COLO829 (cell line): Measurements from ENCODE around the gene CLHC1.
"Not testable (repeated sequence)": the region's sequence is repeated elsewhere in the genome, so short reads cannot be mapped to it uniquely, and the experiment has no call there.

Experiments
- DNase-seq: peaks from one replicate; pipeline ENCODE4 v3.0.0; 2012; ENCODE audit warnings: low spot score

CLHC1 gene

DNA sequence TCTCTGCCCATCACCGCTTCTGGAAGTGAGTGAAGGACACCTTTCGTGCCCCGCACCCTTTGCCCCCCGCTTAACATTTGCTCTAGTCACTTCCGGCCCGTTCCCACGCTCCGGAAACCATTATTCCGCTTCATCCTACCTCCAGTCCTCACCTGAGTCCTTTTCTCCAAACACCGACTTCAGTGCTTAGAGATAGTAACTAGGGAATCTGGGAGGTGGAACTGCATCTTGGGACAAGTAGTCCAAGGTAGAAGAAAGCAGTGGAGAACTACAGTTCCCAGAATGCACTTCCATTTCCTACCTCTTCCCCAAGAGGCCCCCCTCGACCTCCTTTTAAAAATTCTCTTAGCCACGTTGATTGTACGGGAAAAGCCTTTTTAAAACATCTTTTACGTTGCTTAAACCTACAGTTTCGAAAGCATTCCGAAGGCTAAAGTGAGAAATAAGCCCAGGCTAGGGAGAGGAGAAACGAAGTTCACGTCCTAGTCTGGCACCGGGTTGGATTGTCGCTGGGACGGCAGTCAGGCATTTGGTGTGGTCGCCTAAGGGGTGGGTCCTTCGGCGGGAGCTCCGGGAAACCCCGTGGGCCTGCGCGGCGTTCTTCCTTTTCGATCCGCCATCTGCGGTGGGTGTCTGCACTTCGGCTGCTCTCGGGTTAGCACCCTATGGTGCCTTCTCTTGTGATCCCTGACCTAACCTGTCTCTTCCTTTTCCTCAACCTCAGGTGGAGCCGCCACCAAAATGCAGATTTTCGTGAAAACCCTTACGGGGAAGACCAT lies at the start of gene CLHC1, which contains the start of gene RPS27A:
Gene CLHC1 (minus strand): TSS at position 210 of the 779 bp plus-strand sequence. CDS start 9,882 bp downstream, outside the sequence.
Gene RPS27A (plus strand): TSS at position 605 of the 779 bp plus-strand sequence. CDS start 137 bp downstream, at position 742.
- DNase-seq = peak; percentile 93

DNA sequence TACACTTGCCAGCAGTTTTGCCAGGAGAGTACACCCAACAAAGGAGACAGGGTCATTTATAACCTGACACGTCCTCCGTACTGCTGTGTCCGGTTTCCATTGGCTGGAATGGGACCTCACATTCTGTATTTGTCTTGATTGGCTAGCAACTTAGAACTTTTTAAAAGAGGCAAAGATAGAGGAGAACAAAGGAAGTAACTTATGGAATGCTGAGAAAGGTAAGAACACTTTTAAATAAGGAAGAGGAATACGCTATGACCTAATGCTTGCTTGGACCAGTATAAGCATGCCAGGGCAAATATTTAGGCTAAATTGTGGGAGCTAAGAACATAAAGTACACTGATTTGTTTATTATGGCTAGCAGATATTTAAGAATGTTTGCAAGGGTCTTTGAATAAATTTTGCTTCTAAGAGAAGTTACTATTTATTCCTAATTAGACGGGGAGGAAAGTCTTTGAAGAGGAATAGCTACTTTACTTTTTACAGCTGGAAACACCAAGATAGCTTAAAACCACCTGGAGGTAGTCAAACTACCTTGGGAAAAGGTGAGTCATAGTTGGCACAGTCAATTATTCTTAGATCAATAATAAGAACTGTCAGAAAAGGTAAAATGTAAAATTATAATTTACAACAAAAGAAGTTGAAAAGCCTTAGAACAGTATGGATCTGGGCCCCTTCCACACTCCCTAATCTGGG lies 48.9 kb upstream of the CLHC1 start:
- DNase-seq = not testable (repeated sequence)

DNA sequence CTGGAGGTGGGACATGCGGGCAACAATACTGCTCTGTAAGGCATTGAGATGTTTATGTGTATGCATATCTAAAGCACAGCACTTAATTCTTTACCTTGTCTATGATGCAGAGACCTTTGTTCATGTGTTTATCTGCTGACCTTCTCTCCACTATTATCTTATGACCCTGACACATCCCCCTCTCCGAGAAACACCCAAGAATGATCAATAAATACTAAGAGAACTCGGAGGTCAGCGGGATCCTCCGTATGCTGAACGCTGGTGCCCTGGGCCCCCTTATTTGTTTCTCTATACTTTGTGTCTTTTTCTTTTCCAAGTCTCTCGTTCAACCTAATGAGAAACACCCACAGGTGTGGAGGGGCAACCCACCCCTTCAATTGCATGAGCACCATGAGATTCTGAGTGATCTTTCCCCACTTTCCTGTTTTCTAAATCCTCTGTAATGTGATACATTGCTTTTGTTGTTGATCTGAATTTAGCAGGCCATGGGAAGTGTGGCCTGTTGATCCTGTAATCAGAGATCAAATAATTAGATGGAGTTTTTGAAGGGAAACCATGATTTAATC lies 47.8 kb upstream of the CLHC1 start:
- not testable (repeated sequence) for DNase-seq

DNA sequence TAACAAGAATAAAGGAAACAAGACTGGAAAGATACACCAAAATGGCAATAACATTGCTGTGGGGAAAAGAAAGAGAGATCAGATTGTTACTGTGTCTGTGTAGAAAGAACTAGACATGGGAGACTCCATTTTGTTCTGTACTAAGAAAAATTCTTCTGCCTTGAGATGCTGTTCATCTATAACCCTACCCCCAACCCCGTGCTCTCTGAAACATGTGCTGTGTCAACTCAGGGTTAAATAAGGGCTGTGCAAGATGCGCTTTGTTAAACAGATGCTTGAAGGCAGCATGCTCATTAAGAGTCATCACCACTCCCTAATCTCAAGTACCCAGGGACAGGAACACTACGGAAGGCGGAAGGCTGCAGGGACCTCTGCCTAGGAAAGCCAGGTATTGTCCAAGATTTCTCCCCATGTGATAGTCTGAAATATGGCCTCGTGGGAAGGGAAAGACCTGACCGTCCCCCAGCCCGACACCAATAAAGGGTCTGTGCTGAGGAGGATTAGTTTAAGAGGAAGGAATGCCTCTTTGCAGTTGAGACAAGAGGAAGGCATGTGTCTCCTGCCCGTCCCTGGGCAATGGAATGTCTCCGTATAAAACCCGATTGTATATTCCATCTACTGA lies 47.2 kb upstream of the CLHC1 start:
- not testable (repeated sequence) for DNase-seq

DNA sequence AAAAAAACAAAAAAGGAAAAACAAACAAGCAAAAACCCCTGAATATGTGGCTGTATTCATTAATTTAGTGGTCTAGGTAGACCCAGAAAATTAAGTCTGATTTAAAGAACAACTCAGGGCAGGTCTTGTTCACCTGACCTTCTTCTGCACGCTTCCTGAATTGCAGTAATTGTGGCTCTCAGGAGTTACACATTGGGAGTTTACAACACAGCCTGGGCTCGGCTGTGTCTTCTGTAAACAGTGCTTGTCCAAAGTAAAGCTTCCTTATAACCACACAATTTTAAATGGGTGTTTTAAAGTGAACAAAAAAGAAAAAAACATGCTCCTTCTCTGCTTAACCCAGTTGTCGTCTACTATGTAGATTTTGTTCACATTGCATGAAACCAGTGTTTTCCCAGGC lies 45.2 kb upstream of the CLHC1 start:
- no peak for DNase-seq

DNA sequence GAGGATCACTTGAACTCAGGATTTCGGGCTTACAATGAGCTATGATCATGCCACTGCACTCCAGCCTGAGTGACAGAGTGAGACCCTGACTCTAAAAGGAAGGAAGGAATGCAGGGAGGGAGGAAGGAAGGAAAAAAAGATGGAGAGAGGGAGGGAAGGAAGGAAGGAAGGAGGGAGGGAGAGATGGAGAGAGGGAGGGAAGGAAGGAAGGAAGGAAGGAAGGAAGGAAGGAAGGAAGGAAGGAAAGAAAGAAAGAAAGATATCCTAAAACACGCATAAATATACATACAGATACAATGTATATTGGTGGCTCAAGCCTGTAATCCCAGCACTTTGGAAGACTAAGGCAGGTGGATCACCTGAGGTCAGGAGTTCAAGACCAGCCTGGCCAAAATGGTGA lies 42.3 kb upstream of the CLHC1 start:
- not testable (repeated sequence) for DNase-seq

DNA sequence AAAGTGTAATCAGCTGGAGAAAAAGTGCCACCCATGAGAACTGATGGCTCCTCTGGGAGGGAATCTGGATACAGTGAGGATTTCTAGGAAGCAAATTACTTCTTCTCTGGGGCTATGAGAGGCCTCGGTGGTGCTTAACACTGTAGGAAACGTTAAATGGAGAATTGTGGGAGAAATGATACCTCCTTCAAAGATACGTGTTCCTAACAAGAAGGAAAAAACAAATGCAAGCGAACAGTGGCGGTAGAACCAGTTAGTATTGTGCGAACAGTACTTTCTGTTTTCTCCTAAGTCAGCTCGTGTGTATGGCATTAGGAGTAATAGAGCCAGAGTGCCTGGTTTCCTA lies 37.5 kb upstream of the CLHC1 start:
- DNase-seq = no peak

DNA sequence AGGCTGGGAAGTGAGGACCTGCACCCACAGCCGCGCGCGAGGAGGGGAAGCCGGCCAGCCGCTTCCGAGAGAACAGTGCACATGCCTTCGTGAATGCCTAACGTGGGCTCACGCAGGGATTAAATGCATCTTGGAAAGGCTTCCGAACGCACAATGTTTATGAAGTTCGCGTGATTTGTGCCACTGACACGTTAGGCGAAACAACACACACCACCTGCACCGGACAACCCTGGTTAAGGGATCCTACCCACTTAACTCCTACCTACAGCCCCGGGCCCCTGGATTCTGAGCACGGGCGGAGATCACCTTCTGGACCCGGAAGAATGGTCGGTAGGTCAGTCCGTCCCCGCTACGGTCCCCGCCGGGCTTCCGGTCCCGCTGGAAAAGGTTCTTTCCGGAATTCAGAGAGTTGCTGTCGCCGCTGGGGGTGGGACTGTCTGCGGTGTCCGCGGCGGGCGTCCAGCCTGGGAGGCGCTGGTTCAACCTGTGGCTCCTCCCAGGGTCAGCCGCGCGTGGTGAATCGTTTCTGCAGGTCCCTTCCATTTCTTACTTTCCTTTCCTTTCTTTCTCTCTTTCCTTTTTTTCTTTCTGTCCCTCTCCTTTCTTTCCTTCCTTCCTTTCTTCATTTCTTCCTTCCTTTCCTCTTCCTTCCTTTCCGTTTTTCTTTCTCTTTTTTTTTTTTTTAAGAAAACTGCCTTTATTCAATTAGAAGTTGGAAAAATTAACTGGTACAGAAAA lies 37.0 kb upstream of the CLHC1 start, which contains the start of gene MTIF2:
Gene MTIF2 (minus strand): TSS at position 325 of the 738 bp plus-strand sequence. CDS start 5,373 bp downstream, outside the sequence.
- DNase-seq = peak; percentile 87

DNA sequence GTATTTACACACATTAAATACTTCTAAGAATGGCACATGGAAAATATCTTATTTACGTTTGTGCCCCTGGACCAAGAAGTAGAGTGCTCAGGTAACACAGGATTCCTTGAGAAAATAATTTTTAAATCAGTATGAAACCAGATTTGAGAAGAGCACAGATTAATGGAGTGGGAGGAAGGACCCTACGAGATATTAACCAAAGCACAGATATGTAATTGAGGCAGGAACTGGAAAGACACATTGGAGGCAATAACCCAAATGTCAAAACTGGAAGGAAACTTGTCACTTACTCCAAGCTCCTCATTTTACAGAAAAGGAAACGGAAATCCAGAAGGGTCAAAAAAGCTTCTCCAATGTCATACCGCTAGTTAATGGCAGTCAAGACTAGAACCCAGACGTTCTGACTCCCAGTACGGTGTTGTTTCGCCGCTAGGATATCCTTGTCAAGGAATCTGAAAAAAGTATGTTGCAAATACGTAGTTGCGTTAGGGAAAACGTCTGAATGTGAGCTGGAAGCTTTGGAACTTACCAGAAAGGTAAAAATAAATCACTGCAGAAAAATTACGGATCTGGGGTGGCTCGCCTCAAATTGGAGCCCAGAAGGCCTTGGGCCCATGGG lies 36.3 kb upstream of the CLHC1 start:
- DNase-seq = no peak

DNA sequence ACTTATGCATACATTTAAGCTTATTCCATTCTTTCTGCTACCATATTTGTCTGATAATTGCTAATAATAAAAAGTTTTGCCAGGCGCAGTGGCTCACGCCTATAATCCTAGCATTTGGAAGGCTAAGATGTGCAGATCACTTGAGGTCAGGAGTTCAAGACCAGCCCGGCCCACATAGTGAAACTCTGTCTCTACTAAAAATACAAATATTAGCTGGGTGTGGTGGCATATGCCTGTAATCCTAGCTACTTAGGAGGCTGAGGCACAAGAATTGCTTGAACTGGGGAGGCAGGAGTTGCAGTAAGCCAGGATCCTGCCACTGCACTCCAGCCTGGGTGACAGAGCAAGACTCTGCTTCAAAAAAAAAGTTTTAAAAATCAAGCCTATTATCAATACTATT lies 27.5 kb upstream of the CLHC1 start:
- not testable (repeated sequence) for DNase-seq

DNA sequence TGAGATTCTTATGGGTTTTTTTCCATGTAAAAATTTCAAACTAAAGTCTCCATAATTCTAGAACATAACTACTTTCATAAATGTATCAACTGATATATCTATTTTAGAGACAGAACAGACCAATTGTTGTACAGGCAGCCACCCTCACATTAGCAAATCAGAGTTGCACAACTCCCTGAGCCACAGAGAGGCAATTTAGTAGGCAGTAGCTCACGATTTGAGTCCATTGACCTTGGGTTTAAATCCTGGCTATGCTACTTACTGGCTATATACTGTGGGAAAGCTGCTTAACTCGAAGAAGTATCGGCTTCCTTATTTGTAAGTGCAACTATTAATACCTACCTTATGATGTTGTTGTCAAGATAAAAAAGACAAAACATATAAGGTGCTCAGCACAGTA lies 20.7 kb upstream of the CLHC1 start:
- DNase-seq = no peak

DNA sequence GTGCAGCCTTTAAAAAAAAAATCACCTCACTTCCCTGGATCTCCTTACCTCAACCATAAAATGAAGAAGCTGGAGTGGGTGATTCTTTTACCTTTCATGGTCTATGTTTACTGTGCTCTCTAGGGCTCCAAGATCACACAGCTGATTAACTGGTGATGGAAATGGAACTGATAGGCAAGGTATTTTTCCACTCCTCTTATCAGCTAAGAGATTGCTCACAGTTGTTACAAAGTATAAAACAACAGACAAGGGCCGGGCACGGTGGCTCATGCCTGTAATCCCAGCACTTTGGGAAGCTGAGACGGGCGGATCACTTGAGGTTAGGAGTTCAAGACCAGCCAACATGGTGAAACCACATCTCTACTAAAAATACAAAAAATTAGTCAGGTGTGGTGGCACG lies 14.9 kb upstream of the CLHC1 start:
- no peak for DNase-seq

DNA sequence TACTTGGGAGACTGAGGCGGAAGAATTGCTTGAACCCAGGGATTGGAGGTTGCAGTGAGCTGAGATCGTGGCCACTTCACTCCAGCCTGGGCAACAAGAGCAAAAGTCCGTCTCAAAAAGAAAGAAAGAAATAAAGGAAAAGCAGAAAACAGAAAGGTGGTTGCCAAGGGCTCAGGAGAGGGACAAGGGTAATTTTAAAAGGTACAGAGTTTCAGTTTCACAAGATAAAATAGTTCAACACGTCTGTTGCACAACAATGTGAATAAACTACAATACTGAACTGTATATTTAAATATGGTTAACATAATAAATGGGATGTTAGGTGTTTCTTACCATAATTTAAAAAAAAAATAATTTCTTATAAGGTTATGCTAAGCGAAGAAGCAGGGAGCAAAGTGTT lies 13.3 kb upstream of the CLHC1 start:
- no peak for DNase-seq

DNA sequence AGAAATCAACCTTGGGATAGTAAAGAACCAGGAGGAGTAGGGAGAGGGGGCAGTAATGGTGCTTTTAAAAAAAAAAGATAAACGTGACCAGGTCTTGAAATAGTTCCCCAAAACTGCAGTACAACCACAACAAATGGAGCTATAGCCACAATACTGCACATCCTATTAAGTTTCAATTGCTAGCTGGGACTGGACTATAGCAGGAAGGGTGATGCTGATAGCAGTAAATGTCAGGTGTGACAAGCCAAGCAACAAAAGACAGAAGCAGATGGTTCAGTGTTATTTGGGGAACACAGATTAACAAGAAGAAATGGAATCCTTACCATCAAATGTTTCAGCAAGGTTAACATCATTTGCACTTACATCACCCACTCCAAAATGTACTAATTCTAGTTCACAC lies 10.5 kb upstream of the CLHC1 start:
- no peak for DNase-seq

DNA sequence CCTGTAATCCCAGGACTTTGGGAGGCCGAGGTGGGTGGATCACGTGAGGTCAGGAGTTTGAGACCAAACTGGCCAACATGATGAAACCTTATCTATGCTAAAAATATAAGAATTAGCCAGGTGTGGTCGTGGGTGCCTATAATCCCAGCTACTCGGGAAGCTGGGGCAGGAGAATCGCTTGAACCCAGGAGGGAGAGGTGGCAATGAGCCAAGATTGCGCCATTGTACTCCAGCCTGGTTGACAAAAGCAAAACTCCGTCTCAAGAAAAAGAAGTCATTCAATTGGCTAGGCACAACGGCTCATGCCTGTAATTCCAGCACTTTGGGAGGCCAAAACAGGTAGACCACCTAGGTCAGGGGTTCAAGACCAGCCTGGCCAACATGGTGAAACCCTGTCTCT lies 9.5 kb upstream of the CLHC1 start:
- DNase-seq = not testable (repeated sequence)

DNA sequence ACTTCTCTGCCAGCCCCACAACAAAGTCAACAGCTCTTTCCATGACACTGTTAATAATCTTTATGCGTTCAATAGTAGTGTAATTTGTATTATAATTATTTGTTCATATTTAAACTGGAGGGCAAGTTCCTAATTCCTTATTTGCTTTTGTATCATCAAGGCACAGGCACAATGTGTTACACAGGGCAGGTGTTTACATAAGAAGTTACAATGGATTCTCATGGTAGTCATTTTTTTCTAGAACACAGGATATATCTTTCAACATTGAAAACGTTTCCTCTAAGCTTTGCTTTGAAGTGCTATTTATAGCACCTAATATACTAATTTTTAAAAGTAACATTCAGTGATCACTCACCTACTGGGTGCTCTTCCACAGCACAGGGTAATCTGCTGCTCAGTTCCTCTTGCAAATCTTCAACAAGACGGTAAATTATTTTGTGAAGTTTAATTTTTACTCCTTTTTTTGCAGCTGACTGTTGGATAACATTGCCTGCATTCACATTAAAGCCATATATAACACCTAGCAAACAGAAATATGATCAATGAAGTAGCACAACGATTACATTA lies 7.6 kb upstream of the CLHC1 start:
- no peak for DNase-seq

DNA sequence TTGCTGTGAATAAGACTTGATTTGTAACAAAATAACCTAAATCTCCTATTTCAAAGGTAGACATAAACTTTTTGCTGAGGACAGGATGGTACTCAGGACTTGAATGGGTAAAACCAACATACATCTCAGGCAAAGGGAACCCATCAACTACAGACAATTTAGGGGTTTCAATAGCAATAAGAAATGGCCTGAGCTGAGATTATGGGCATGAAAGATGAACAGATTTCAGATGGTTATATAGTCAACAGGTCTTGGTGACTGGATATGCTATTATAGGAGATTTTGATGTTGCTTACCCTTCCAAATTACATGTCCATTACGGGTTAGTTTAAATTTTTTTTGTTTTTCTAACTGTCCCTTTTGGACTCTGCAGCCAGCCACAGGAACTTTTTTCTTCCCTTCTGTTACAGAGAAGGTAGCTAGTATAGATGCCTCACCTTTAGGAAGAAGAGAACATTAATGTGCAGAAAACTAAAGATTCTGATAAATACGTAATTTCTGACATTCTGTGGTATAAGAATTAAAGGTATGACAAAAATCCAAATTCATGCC lies 5.0 kb upstream of the CLHC1 start:
- no peak for DNase-seq

DNA sequence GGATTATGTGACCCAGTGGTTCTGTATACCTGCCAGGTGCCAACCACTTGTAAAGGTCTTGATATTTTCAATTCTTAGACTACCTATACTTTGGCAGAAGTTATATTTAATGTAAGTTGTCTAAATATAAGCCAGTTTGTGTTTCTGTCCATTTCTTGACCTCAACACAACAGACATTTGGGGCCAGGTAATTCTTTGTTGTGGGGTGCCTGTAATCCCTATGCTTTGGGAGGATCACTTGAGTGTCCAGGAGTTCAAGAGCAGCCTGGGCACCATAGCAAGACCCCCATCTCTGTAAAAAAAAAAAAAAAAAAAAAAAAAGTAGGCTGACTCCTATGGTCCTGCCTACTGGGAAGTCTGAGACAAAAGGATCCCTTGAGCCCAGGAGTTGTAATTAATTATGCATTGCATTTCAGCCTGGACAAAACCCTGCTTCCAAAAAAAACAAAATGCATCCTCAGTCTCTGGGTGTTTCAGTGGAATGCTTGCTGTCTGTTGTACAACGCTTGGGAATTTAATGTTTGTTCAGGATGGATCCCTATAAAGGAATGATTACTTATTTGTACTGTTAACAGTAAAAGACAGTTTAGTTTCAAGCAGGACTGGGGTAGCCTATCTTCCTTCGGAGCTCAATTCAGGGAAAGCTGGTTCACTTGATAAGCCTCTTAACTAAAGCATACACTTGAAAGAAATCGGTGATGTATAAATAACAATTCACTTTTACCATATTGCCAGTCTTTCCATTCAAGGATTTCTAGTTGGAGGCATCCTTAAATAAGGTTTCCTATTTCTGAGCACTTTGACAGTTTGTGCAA lies 3.8 kb upstream of the CLHC1 start:
- no peak for DNase-seq

DNA sequence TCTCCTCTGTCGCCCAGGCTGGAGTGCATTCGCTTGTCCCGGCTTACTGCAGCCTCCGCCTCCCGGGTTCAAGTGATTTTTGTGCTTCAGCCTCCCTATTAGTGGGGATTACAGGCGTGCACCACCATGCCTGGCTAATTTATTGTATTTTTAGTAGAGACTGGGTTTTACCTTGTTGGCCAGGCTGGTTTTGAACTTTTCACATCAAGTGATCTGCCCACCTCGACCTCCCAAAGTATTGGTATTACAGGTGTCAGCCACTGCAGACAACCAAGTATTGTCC lies 1.5 kb upstream of the CLHC1 start:
- DNase-seq = no peak
